ENCODE data around the gene DOCK6. TPM values are rescaled to one million over a fixed set of nuclear protein-coding genes. Genes with fewer than 3 reads are reported as not detected.

The DOCK6 gene
- total RNA-seq, 1 experiment from 2014 or later, result 88.8 TPM

- Mint-ChIP-seq H3K36me3 (peaks cover 29% of the 10 kb centered on the region), H3K4me3 (no peak within 1 kb of the TSS), H3K27me3 (ENCODE audit: low read depth) (no peaks in the 10 kb centered on the region), H3K9me3 (0 out of 2 replicates have a peak, but pooled peaks cover 4% of the 10 kb centered on the region), H3K4me1 (peaks cover 9% of the 10 kb centered on the region), H3K27ac (0 out of 2 replicates have a peak within 1 kb of the TSS, but pooled peaks have one; percentile 15)
- ATAC-seq (no peak), DNase-seq (ENCODE audit: low spot score) (no peak)
- TF ChIP-seq PRDM15 (CRISPR knock-in tag; IDR thresholded peaks at IDR 0.05) (no peak), GABPB1 (CRISPR knock-in tag; IDR thresholded peaks at IDR 0.05) (peak; percentile 100)
- ChIA-PET CTCF (interaction anchor here (0.6 kb wide), 1 partner anchor 16 kb away, joined by 4 read pairs; no protein-coding TSS in a partner anchor), POLR2A (no interaction called here)
These were observed 22.8 kb downstream of the DOCK6 start, which contains the start of gene ANGPTL8 for GRCh38 chr19:11239377-11240000. ANGPTL8 (plus strand) TSS chr19:11239619; CDS start chr19:11239638, 19 bp downstream.

- H3K36me3 Mint-ChIP-seq, result peaks cover 29% of the 10 kb centered on the region
These were observed 23.4 kb downstream of the DOCK6 start for GRCh38 chr19:11238781-11239376.

GRCh38 chr19:11238041-11238440, 24.3 kb downstream of the DOCK6 start:
- ATAC-seq (no peak), DNase-seq (ENCODE audit: low spot score) (no peak)
- no peak overlapping the region for H3K4me3 Mint-ChIP-seq
- 0 out of 2 replicates have a peak, but pooled peaks cover 4% of the 10 kb centered on the region for H3K9me3 Mint-ChIP-seq
- H3K27me3 Mint-ChIP-seq (ENCODE audit: low read depth), result no peaks in the 10 kb centered on the region
- ChIA-PET POLR2A (no interaction called here), CTCF (no interaction called here)
- H3K27ac Mint-ChIP-seq, result no peak overlapping the region
- H3K4me1 Mint-ChIP-seq, result peaks cover 5% of the 10 kb centered on the region
- TF ChIP-seq FOXK1 (CRISPR knock-in tag; IDR thresholded peaks at IDR 0.05), result no peak
- peaks cover 33% of the 10 kb centered on the region for H3K36me3 Mint-ChIP-seq

More at GRCh38 chr19:11238781-11239376, 23.4 kb downstream of the DOCK6 start:
- Mint-ChIP-seq H3K27ac (0 out of 2 replicates have a peak overlapping the region, but pooled peaks have one; percentile 15), H3K27me3 (ENCODE audit: low read depth) (no peaks in the 10 kb centered on the region), H3K4me1 (peaks cover 9% of the 10 kb centered on the region), H3K4me3 (no peak overlapping the region), H3K9me3 (0 out of 2 replicates have a peak, but pooled peaks cover 4% of the 10 kb centered on the region)
- POLR2A ChIA-PET, result no interaction called here
- DNase-seq (ENCODE audit: low spot score) (no peak), ATAC-seq (no peak)
- CTCF ChIA-PET, result interaction anchor here (0.6 kb wide), 1 partner anchor 16 kb away, joined by 4 read pairs; no protein-coding TSS in a partner anchor
- no peak for TF ChIP-seq NR2C2 (CRISPR knock-in tag; IDR thresholded peaks at IDR 0.05)
- no peak for TF ChIP-seq ERG (CRISPR knock-in tag; IDR thresholded peaks at IDR 0.05)
- no peak for TF ChIP-seq MXD4 (CRISPR knock-in tag; IDR thresholded peaks at IDR 0.05; ENCODE audit: borderline replicate concordance)
- TF ChIP-seq MLX (CRISPR knock-in tag; IDR thresholded peaks at IDR 0.05), result no peak
- TF ChIP-seq NFYB (CRISPR knock-in tag; conservative IDR thresholded peaks at IDR 0.05; ENCODE audit: low read depth), result no peak
- no peak for TF ChIP-seq ZNF232 (CRISPR knock-in tag; IDR thresholded peaks at IDR 0.05)
- no peak for TF ChIP-seq ZNF317 (CRISPR knock-in tag; IDR thresholded peaks at IDR 0.05; ENCODE audit: borderline replicate concordance, low read depth)
- TF ChIP-seq ZNF219 (CRISPR knock-in tag; IDR thresholded peaks at IDR 0.05; ENCODE audit: borderline replicate concordance), result no peak
- no peak for TF ChIP-seq ZNF416 (CRISPR knock-in tag; IDR thresholded peaks at IDR 0.05)

All from WTC11 (cell line).